C4-2B (cell line): Measurements from ENCODE around the gene HDDC2.

Experiments
- ZFX ChIP-seq: fragments of 450-650 bp; IDR thresholded peaks from 2 replicates; pipeline ENCODE4 v1.6.1; 2017
- TF ChIP-seq, protein P1 (sequence below): fragments of 450-650 bp; conservative IDR thresholded peaks from 2 replicates; pipeline ENCODE4 v1.5.1; 2017; ENCODE audit warnings: mild to moderate bottlenecking

DNA sequence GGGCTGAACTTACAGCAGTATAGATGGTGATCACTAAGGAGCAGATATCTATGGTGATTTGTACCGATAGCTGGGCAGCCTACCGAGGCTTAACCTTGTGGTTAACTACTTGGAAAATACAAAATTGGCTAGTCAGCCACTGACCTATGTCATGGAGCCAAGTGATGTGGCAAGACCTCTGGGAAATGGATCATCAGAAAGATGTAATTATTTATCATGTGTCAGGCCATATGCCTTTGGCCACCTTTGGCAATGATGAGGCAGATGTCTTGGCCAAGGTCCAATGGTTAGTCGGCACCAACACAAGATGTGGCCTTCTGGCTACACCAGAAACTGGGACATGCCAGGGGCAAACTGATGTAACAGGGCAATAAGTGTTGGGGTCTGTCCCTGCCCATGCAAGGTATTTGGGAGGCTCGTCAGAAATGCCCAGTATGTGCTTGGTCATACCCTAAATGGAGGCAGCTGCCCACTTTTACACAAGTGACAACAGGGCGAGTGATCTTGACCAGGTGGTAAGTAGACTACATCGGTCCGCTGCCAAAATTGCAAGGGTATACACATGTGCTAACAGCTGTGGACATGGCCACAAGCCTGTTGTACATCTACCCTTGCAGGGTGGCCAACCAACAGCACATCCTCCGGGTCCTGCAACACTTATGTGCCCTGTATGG, 30.1 kb downstream of the HDDC2 start:
- TF ChIP-seq, protein P1, sequence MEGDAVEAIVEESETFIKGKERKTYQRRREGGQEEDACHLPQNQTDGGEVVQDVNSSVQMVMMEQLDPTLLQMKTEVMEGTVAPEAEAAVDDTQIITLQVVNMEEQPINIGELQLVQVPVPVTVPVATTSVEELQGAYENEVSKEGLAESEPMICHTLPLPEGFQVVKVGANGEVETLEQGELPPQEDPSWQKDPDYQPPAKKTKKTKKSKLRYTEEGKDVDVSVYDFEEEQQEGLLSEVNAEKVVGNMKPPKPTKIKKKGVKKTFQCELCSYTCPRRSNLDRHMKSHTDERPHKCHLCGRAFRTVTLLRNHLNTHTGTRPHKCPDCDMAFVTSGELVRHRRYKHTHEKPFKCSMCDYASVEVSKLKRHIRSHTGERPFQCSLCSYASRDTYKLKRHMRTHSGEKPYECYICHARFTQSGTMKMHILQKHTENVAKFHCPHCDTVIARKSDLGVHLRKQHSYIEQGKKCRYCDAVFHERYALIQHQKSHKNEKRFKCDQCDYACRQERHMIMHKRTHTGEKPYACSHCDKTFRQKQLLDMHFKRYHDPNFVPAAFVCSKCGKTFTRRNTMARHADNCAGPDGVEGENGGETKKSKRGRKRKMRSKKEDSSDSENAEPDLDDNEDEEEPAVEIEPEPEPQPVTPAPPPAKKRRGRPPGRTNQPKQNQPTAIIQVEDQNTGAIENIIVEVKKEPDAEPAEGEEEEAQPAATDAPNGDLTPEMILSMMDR, result no peak
- TF ChIP-seq ZFX, result no peak
